GM12892 (cell line): Measurements from ENCODE around the gene MKNK2.
"Not testable (repeated sequence)": the region's sequence is repeated elsewhere in the genome, so short reads cannot be mapped to it uniquely, and the experiment has no call there.

Source experiments
- DNase-seq: peaks from one replicate; pipeline ENCODE4 v3.0.0; 2011; ENCODE audit not compliant: insufficient read length
- FAIRE-seq: peaks from 2 replicates; lab custom pipeline; 2011; peaks lifted over from hg19 to GRCh38; lab: Jason Lieb, UNC
- POLR2A ChIP-seq: IDR thresholded peaks from 2 replicates; pipeline ENCODE4 v1.6.1; 2011; ENCODE audit warnings: low read depth, low read length, control low read depth
- POLR2AphosphoS5 ChIP-seq: IDR thresholded peaks from 2 replicates; pipeline ENCODE4 v1.6.1; 2011; ENCODE audit warnings: low read depth, low read length, control low read depth
- TAF1 ChIP-seq: IDR thresholded peaks from 2 replicates; pipeline ENCODE4 v1.6.1; 2011; ENCODE audit warnings: low read depth, mild to moderate bottlenecking, control low read depth, low read length, borderline replicate concordance

Gene MKNK2

GRCh38 chr19:2010135-2010668, 40.8 kb downstream of the MKNK2 start:
- no peak for FAIRE-seq
- DNase-seq, result no peak
- TF ChIP-seq POLR2A (no peak; the same call in 1 of the 2 replicates), POLR2AphosphoS5 (0 out of 2 replicates have a peak, but pooled peaks have one; percentile 10)

GRCh38 chr19:2003874-2004273, 47.2 kb downstream of the MKNK2 start:
- DNase-seq (no peak), FAIRE-seq (no peak)
- TF ChIP-seq POLR2A (no peak), TAF1 (no peak), POLR2AphosphoS5 (no peak)

- FAIRE-seq (no peak), DNase-seq (peak; percentile 56)
- TF ChIP-seq TAF1 (no peak), POLR2AphosphoS5 (no peak)
These were observed 51.1 kb downstream of the MKNK2 start for GRCh38 chr19:1999856-2000515.

GRCh38 chr19:1998712-1999708, 52.0 kb downstream of the MKNK2 start:
- no peak for TF ChIP-seq POLR2AphosphoS5
- no peak for TF ChIP-seq TAF1
- DNase-seq (no peak), FAIRE-seq (no peak)

GRCh38 chr19:1997353-1998233, 53.5 kb downstream of the MKNK2 start:
- no peak for FAIRE-seq
- no peak for DNase-seq
- no peak for TF ChIP-seq POLR2AphosphoS5
- TF ChIP-seq TAF1, result no peak
- no peak for TF ChIP-seq POLR2A

GRCh38 chr19:1992759-1993260, 58.2 kb downstream of the MKNK2 start:
- no peak for FAIRE-seq
- TF ChIP-seq POLR2A (no peak), TAF1 (no peak), POLR2AphosphoS5 (no peak)
- DNase-seq, result no peak

- DNase-seq (no peak), FAIRE-seq (no peak)
- no peak for TF ChIP-seq TAF1
- no peak for TF ChIP-seq POLR2AphosphoS5
These were observed 59.8 kb downstream of the MKNK2 start for GRCh38 chr19:1991018-1991913.

- DNase-seq (no peak), FAIRE-seq (no peak)
- TF ChIP-seq POLR2A (no peak), POLR2AphosphoS5 (no peak), TAF1 (no peak)
These were observed 60.6 kb downstream of the MKNK2 start for GRCh38 chr19:1990230-1991017.

GRCh38 chr19:1989513-1990229, 61.4 kb downstream of the MKNK2 start:
- DNase-seq, result no peak
- no peak for FAIRE-seq
- TF ChIP-seq POLR2AphosphoS5 (no peak), TAF1 (no peak), POLR2A (no peak)

GRCh38 chr19:1988464-1988863, 62.6 kb downstream of the MKNK2 start:
- not testable (repeated sequence) for FAIRE-seq

More at GRCh38 chr19:1988464-1988863, 62.6 kb downstream of the MKNK2 start:
- DNase-seq, result not testable (repeated sequence)
